A549 treated with AZD2906 at 1 μM for 4 hours (cell line): ENCODE measurements around the gene AMBP. TPM values are rescaled to one million over a fixed set of nuclear protein-coding genes. Genes with fewer than 3 reads are reported as not detected.

ENCODE experiments used
- total RNA-seq: library from RNA; stranded (reverse); fragments of 200-300 nt; extraction: Qiagen RNA extraction; gene quantifications from 5 replicates; pipeline ENCODE4 v1.2.3, GENCODE V29; 2022

The AMBP gene
- total RNA-seq = 7.0 to 9.8 TPM (median 7.6 TPM) in 5 replicates

GRCh38 chr9:114078021-114078780, at the start of gene AMBP:
AMBP (minus strand) TSS chr9:114078300; CDS start chr9:114078209, 91 bp downstream.

GRCh38 chr9:114098936-114099668, 21.0 kb upstream of the AMBP start, which contains the start of gene KIF12:
KIF12 (minus strand) TSS chr9:114099292; CDS start chr9:114099276, 16 bp downstream.

Other genes starting within 250 kb of the AMBP start
- 7.5 to 11.1 TPM (median 9.3 TPM) in 5 replicates for gene ZNF618, start 202.0 kb downstream of the AMBP start, total RNA-seq
- 1.3 to 1.9 TPM (median 1.5 TPM) in 5 replicates for gene KIF12, start 21.0 kb upstream of the AMBP start, total RNA-seq
- 7.5 to 10.7 TPM (median 8.2 TPM) in 5 replicates for gene COL27A1, start 77.2 kb upstream of the AMBP start, total RNA-seq
- gene ORM1, start 244.8 kb upstream of the AMBP start, total RNA-seq = not detected in 5 replicates